Activated gamma-delta T cell treated with anti-CD3 and anti-CD28 coated beads, Interleukin-2, amount 50 U/mL, for 16 hours (primary cell): ENCODE measurements around the gene PLIN3.
"Not testable (repeated sequence)": the region's sequence is repeated elsewhere in the genome, so short reads cannot be mapped to it uniquely, and the experiment has no call there.

Experiments
- DNase-seq: peaks from one replicate; pipeline ENCODE4 v3.0.0-alpha.2; 2020; ENCODE audit warnings: low read depth

The PLIN3 gene

GRCh38 chr19:4807188-4807587 lies 60.3 kb downstream of the PLIN3 start:
- no peak for DNase-seq

GRCh38 chr19:4806384-4806783 lies 61.1 kb downstream of the PLIN3 start:
- no peak for DNase-seq

DNA sequence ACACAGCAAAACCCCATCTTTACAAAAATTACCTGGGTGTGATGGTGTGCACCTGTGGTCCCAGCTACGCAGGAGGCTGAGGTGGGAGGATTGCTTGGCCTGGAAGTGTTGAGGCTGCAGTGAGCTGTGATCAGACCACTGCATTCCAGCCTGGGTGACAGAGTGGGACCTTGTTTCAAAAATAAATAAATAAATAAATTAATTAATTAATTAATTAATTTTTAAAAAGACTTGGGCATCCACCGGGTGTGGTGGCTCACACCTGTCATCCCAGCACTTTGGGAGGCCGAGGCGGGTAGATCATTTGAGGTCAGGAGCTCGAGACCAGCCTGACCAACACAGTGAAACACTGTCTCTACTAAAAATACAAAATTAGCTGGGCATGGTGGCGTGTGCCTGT lies 62.3 kb downstream of the PLIN3 start:
- not testable (repeated sequence) for DNase-seq

DNA sequence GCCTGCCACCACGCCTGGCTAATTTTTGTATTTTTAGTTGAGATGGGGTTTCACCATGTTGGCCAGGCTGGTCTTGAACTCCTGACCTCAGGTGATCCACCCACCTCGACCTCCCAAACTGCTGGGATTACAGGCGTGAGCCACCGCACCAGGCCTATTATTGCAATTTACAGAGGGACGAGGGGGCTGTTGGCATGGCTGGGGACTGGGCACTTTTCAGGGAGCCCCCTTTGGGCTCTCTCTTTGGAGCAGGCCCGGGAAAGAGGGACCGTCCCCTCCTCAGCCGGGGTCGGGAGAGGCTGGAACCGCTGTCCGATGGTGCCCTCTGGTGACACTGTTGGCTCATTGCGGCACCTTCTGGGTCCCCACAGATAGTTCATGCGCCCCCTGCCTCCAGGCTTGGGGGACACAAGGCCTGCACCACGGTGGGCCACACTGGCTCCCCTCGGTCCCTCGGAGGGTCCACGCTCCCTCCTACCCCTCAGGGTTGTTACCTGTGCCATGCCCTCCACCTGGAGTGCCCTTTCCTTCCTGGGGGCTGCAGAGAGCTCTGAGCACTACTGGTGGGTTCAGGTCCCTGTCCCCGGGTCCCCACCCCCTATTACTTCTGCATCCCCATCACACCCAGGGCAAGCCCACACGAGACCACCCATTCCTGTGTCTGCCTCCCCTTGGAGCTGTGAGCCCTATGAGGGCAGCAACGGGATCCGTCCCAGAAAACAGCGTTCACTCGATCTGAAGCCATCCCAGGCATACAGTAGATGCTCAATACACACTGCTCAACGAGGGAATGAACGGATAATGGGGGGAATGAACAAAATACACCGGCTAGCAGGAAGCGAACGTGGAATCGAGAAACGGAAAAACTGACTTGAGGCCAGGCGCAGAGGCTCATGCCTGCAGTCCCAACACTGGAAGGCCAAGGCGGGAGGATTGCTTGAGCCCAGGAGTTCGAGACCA lies 63.5 kb downstream of the PLIN3 start:
- DNase-seq, result peak; percentile 47

GRCh38 chr19:4802711-4803110 lies 64.8 kb downstream of the PLIN3 start:
- DNase-seq, result no peak

DNA sequence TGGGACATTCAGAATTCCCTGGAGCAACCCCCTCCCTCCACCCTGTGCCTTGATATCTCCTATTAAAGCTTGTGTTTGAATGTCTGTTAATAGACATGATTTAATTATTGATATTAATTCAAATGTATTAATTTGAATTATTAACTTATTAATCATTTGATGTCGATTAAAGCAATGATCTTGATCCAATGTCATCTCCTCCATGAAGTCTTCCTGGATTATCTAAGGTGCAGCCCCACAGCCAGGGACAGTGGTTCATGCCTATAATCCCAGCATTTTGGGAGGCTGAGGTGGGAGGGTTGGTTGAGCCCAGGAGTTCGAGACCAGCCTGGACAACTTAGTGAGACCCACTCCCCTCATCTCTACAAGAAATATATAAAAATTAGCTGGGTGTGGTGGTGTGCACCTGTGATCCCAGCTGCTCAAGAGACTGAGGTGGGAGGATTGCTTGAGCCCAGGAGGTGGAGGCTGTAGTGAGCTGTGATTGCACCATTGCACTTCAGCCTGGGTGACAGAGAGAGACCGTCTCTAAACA lies 66.3 kb downstream of the PLIN3 start:
- DNase-seq, result no peak

GRCh38 chr19:4800591-4801081 lies 66.8 kb downstream of the PLIN3 start:
- no peak for DNase-seq

- DNase-seq, result no peak
Measured at GRCh38 chr19:4795400-4795799, 72.1 kb downstream of the PLIN3 start.

- no peak for DNase-seq
Measured at GRCh38 chr19:4794971-4795370, 72.5 kb downstream of the PLIN3 start.

DNA sequence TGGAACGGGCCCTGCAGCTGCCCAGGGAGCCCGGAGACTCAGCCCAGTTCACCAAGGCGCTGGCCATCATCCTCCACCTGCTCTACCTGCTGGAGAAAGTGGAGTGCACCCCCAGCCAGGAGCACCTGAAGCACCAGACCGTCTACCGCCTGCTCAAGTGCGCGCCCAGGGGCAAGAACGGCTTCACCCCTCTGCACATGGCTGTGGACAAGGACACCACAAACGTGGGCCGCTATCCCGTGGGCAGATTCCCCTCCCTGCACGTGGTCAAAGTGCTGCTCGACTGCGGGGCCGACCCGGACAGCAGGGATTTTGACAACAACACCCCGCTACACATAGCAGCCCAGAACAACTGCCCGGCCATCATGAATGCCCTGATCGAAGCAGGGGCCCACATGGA lies 74.2 kb downstream of the PLIN3 start:
- not testable (repeated sequence) for DNase-seq

DNA sequence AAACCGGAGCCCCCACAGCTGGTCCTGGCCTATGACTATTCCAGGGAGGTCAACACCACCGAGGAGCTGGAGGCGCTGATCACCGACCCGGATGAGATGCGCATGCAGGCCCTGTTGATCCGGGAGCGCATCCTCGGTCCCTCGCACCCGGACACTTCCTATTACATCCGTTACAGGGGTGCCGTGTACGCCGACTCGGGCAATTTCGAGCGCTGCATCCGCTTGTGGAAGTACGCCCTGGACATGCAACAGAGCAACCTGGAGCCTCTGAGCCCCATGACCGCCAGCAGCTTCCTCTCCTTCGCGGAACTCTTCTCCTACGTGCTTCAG lies 74.6 kb downstream of the PLIN3 start:
- not testable (repeated sequence) for DNase-seq

GRCh38 chr19:4792019-4792865 lies 75.2 kb downstream of the PLIN3 start:
- not testable (repeated sequence) for DNase-seq

DNA sequence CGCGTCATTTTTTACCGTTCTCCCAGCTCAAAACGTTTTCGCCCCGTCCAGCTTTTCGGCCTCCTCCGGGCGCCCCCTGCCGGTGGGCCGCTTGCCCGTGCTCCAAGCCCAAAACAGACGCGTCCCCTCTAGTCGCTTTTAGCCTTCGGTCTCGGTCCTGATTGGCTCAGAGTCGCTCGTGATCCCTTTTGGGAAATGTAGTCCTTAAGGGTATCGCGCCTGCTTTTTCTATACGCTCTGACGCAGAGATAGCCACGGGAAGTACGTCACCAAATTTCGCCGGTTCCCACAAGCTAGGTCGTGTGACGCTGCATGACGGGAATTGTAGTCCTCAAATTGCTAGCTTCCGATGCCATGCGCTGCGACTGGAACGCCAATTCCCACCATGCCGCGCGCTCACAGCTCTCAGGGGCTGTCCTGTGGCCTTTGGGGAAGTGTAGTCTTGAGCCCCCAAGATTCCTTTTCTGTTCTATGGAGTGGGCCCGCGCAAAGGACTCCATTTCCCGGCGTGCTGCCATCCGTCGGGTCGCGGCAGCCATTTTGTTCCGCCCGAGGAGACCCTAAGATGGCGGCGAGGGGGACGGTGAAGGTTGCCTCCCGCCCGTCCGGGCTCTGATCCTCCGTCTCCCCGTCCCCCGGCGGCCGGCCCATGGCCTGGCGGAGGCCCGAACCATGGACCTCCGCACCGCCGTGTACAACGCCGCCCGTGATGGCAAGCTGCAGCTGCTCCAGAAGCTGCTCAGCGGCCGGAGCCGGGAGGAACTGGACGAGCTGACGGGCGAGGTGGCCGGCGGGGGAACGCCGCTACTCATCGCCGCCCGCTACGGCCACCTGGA lies 76.1 kb downstream of the PLIN3 start, which contains the start of gene FEM1A:
Gene FEM1A (plus strand): TSS at position 552 of the 836 bp plus-strand sequence. CDS start 121 bp downstream, at position 673.
- DNase-seq, result peak; percentile 98
